Measurements from ENCODE around the gene SELENOV. TPM values are rescaled to one million over a fixed set of nuclear protein-coding genes. Genes with fewer than 3 reads are reported as not detected.

Gene SELENOV
- total and polyA plus RNA-seq, 2 experiments from 2014 or later = not detected

GRCh38 chr19:39483141-39483540 lies 31.8 kb upstream of the SELENOV start:
- Histone ChIP-seq H3K9me2 (ENCODE audit: insufficient read depth) (no peaks in the 10 kb centered on the region), H3K9ac (no peak overlapping the region), H3K79me2 (ENCODE audit: insufficient read depth) (peaks cover 48% of the 10 kb centered on the region), H3K27ac (no peak overlapping the region), H3K9me3 (ENCODE audit: low read depth) (no peaks in the 10 kb centered on the region), H4K20me1 (ENCODE audit: insufficient read depth) (no peaks in the 10 kb centered on the region), H3K4me1 (ENCODE audit: insufficient read depth) (peaks cover 8% of the 10 kb centered on the region), H3K4me2 (ENCODE audit: unreplicated experiment) (no peak overlapping the region), H3K27me3 (replicated peaks; ENCODE audit: insufficient read depth) (no peaks in the 10 kb centered on the region), H3K36me3 (ENCODE audit: low read depth) (no peaks in the 10 kb centered on the region; the same call in 1 of the 2 replicates), H2AFZ (no peak overlapping the region), H3F3A (ENCODE audit: insufficient read depth) (peaks cover 9% of the 10 kb centered on the region), H3K4me3 (no peak overlapping the region)
- WGBS, 2 experiments (ENCODE audit: low coverage in 1 of 2, low lambda C conversion rate in 2 of 2, missing lambda C conversion rate in 2 of 2) = 56 to 70% methylated on average over 6 of the region's 6 CpGs
- in situ Hi-C loops (cut with MboI) = no loop called here
- TF ChIP-seq EZH2 (IDR thresholded peaks at IDR 0.05; ENCODE audit: insufficient read depth, poor library complexity, severe bottlenecking) (no peak), EZH2phosphoT487 (IDR thresholded peaks at IDR 0.05; ENCODE audit: insufficient read depth, low read depth) (no peak)
- DNase-seq = no peak

- Histone ChIP-seq H3K4me1 (ENCODE audit: insufficient read depth) (no peaks in the 10 kb centered on the region), H3K79me2 (ENCODE audit: insufficient read depth) (peaks cover 7% of the 10 kb centered on the region; the same call in 1 of the 2 replicates), H2AFZ (no peak overlapping the region), H3K9ac (no peak overlapping the region), H3K36me3 (ENCODE audit: low read depth) (no peaks in the 10 kb centered on the region; the same call in 1 of the 2 replicates), H4K20me1 (ENCODE audit: insufficient read depth) (no peaks in the 10 kb centered on the region), H3F3A (ENCODE audit: insufficient read depth) (no peaks in the 10 kb centered on the region), H3K9me3 (ENCODE audit: low read depth) (no peaks in the 10 kb centered on the region), H3K27ac (no peak overlapping the region), H3K27me3 (replicated peaks; ENCODE audit: insufficient read depth) (no peaks in the 10 kb centered on the region), H3K4me2 (ENCODE audit: unreplicated experiment) (no peak overlapping the region), H3K4me3 (no peak overlapping the region), H3K9me2 (ENCODE audit: insufficient read depth) (no peaks in the 10 kb centered on the region)
- 83 to 95% methylated on average over 10 of the region's 10 CpGs for WGBS, 2 experiments (ENCODE audit: low coverage in 1 of 2, low lambda C conversion rate in 2 of 2, missing lambda C conversion rate in 2 of 2)
- TF ChIP-seq EZH2 (IDR thresholded peaks at IDR 0.05; ENCODE audit: insufficient read depth, poor library complexity, severe bottlenecking) = no peak
- no peak for TF ChIP-seq EZH2phosphoT487 (IDR thresholded peaks at IDR 0.05; ENCODE audit: insufficient read depth, low read depth)
- DNase-seq = no peak
- in situ Hi-C loops (cut with MboI) = no loop called here
Measured at GRCh38 chr19:39489756-39490155, 25.2 kb upstream of the SELENOV start.

- H3K9me2 ChIP-seq (ENCODE audit: insufficient read depth) = no peaks in the 10 kb centered on the region
- no peak overlapping the region for H3K9ac ChIP-seq
- TF ChIP-seq EZH2 (IDR thresholded peaks at IDR 0.05; ENCODE audit: insufficient read depth, poor library complexity, severe bottlenecking) = no peak
- no peak for TF ChIP-seq EZH2phosphoT487 (IDR thresholded peaks at IDR 0.05; ENCODE audit: insufficient read depth, low read depth)
- no peak overlapping the region for H3K4me3 ChIP-seq
- no peak overlapping the region for H3K4me2 ChIP-seq (ENCODE audit: unreplicated experiment)
- H2AFZ ChIP-seq = no peak overlapping the region
- no peaks in the 10 kb centered on the region for H3K4me1 ChIP-seq (ENCODE audit: insufficient read depth)
- peaks cover 12% of the 10 kb centered on the region; the same call in 1 of the 2 replicates for H3K27me3 ChIP-seq (replicated peaks; ENCODE audit: insufficient read depth)
- no peak overlapping the region for H3K27ac ChIP-seq
- 91 to 94% methylated on average over 6 of the region's 6 CpGs for WGBS, 2 experiments (ENCODE audit: low coverage in 1 of 2, low lambda C conversion rate in 2 of 2, missing lambda C conversion rate in 2 of 2)
- H3K79me2 ChIP-seq (ENCODE audit: insufficient read depth) = no peaks in the 10 kb centered on the region
- in situ Hi-C loops (cut with MboI) = no loop called here
- no peak for DNase-seq
- H3F3A ChIP-seq (ENCODE audit: insufficient read depth) = no peaks in the 10 kb centered on the region
- no peaks in the 10 kb centered on the region; the same call in 1 of the 2 replicates for H3K36me3 ChIP-seq (ENCODE audit: low read depth)
- H3K9me3 ChIP-seq (ENCODE audit: low read depth) = no peaks in the 10 kb centered on the region
- no peaks in the 10 kb centered on the region for H4K20me1 ChIP-seq (ENCODE audit: insufficient read depth)
Measured at GRCh38 chr19:39492225-39492624, 22.7 kb upstream of the SELENOV start.

GRCh38 chr19:39492788-39493187 lies 22.2 kb upstream of the SELENOV start:
- WGBS, 2 experiments (ENCODE audit: low coverage in 1 of 2, low lambda C conversion rate in 2 of 2, missing lambda C conversion rate in 2 of 2) = 73 to 75% methylated on average over 3 of the region's 3 CpGs
- no peak overlapping the region for H3K9ac ChIP-seq

More at GRCh38 chr19:39492788-39493187, 22.2 kb upstream of the SELENOV start:
- H3K4me1 ChIP-seq (ENCODE audit: insufficient read depth) = no peaks in the 10 kb centered on the region
- TF ChIP-seq EZH2 (IDR thresholded peaks at IDR 0.05; ENCODE audit: insufficient read depth, poor library complexity, severe bottlenecking) (no peak), EZH2phosphoT487 (IDR thresholded peaks at IDR 0.05; ENCODE audit: insufficient read depth, low read depth) (no peak)
- peaks cover 17% of the 10 kb centered on the region for H3K27me3 ChIP-seq (replicated peaks; ENCODE audit: insufficient read depth)
- no peak overlapping the region for H2AFZ ChIP-seq
- H3F3A ChIP-seq (ENCODE audit: insufficient read depth) = no peaks in the 10 kb centered on the region
- no peak overlapping the region for H3K4me3 ChIP-seq
- H3K9me3 ChIP-seq (ENCODE audit: low read depth) = no peaks in the 10 kb centered on the region
- no peaks in the 10 kb centered on the region for H4K20me1 ChIP-seq (ENCODE audit: insufficient read depth)
- H3K9me2 ChIP-seq (ENCODE audit: insufficient read depth) = no peaks in the 10 kb centered on the region
- H3K79me2 ChIP-seq (ENCODE audit: insufficient read depth) = no peaks in the 10 kb centered on the region
- H3K27ac ChIP-seq = no peak overlapping the region
- no peaks in the 10 kb centered on the region; the same call in 1 of the 2 replicates for H3K36me3 ChIP-seq (ENCODE audit: low read depth)
- H3K4me2 ChIP-seq (ENCODE audit: unreplicated experiment) = no peak overlapping the region
- in situ Hi-C loops (cut with MboI) = no loop called here
- no peak for DNase-seq

Measured in GM23248 (cell line).